Measurements from ENCODE around the gene PPARD.
"Not testable (repeated sequence)": the region's sequence is repeated elsewhere in the genome, so short reads cannot be mapped to it uniquely, and the experiment has no call there.

The PPARD gene

DNA sequence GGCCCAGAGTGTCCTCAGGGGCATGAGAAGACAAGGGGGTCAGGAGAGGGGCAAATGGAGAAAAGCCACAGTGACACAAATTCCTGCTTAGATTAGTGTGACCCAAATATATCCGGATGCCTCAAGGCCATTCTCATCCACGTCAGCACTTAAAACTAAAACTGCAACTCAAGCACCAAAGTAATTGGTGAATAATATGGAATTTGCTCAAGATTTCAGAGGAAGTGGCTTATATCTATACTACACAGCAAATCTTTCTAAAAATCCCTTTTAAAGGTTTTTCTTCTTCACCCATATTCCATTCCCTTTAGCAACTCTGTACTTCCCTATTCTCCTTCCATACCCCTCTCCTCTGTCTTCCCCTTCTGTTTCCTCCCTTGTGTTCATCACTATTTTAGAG, 29.6 kb upstream of the PPARD start:
- DNase-seq = no peak

GRCh38 chr6:35317483-35318195, 24.7 kb upstream of the PPARD start:
- no peak for DNase-seq

DNA sequence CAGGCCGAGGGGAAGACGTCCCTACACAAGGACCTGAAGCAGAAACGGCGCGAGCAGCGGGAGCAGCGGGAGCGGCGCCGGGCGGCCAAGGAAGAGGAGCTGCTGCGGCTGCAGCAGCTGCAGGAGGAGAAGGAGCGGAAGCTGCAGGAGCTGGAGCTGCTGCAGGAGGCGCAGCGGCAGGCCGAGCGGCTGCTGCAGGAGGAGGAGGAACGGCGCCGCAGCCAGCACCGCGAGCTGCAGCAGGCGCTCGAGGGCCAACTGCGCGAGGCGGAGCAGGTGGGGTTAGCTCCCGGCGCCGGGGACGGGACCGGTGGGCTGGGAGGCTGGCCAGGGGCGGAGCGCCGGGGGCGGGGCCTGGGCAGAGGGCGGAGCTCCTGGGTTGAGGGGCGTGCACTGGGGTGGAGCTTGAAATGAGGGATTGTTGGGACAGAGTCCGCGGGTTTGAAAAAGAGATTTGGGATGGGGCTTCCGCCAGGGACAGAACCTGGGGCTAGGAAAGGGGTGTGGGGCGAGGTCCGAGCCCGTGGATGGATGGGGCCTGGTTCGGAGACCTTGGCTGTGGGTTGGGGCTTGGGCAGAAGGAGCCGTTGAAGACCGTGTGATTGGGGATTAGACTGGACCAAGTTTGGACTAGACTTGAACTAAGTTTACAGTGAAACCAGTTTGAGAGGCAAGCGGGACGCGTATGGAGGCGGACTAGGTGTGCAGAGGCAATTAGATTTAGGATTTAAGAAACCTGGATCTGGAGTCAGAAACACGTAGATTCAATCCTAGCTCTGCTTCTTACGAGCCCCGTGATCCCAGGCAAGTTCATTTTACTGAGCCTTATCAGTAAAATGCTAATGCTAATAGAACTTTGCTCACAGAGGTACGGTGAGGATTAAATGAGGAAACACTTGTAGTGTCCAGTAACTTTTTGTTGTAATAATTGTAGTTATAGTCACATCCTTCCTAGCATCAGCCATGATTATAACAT, 23.9 kb upstream of the PPARD start:
- peak; percentile 24 to 84 for DNase-seq

DNA sequence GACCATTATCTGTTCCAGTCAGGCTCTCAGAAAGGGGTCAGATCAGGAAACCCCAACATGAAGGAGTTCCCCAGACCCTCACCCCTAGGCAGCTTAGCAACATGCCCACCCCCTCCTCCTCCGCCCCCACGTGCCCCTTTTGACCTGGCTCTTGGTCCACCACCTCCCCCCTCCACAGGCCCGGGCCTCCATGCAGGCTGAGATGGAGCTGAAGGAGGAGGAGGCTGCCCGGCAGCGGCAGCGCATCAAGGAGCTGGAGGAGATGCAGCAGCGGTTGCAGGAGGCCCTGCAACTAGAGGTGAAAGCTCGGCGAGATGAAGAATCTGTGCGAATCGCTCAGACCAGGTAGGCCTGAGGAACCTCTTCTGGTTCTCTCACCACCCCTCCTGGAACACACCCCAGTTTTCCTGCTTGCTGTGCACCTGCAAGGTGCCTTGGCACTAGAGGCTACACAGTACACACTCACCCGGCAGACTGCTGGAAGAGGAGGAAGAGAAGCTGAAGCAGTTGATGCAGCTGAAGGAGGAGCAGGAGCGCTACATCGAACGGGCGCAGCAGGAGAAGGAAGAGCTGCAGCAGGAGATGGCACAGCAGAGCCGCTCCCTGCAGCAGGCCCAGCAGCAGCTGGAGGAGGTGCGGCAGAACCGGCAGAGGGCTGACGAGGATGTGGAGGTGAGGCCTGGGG, 22.9 kb upstream of the PPARD start:
- DNase-seq = no peak

DNA sequence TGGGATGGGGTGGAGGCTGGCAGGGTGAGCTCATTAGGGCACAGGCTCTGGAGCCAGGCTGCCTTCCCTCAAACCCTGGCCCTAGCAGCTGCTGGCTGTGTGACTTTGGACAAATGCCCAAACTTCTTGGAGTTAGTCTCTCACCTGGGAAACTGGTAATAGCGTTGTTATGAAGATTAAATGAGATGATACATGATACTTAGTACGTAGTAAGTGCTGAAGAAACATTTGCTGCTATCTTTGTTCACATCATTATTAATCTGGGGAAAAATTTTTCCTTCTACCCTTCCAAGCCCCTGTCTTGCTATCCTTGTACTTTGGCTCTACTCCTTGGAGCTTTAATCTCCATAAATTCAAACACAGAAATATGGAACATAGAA, 22.3 kb upstream of the PPARD start:
- peak in 1 of 2 experiments; percentile 10 for DNase-seq

DNA sequence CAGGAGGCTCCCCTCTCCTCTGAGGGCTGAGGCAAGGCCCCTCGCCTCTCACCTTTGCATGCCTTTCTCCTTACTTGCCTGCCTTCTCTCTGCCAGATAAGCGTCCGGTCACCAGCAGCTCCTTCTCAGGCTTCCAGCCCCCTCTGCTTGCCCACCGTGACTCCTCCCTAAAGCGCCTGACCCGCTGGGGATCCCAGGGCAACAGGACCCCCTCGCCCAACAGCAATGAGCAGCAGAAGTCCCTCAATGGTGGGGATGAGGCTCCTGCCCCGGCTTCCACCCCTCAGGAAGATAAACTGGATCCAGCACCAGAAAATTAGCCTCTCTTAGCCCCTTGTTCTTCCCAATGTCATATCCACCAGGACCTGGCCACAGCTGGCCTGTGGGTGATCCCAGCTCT, 21.3 kb upstream of the PPARD start:
- no peak for DNase-seq

DNA sequence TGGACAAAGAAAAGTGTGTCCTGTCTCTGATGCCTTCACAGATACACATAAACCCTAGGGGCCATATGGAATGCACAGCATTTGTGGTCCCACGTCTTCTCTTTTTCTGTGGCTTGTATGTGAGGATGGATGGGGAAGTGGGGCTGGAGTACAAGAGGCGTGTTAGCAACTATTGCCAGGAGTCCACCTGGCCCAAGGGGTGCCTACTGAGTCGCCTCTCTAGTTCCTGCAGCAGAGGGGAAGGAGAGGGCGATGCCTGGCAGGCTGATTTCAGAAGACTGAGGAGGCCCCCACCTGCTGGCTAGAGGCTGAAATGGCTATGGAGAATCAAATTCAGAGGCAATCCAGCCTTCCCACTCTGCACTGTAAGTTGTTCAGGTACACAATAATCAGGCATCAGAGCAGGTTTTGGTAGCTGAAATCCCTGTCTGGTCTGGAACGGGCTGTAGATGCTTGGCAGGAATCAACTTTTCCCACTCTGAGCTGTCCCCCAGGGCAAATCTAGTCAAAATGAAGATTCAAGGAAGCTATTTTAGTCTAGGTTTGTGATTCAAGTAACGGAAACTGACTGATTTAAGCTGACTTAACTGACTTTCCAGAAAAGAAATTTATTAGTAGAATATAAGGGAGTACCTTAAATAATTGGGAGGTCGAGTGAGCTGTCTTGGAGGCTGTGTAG, 14.9 kb upstream of the PPARD start:
- DNase-seq = peak; percentile 23 to 50

- no peak for DNase-seq
Observed at GRCh38 chr6:35328108-35328723, 14.1 kb upstream of the PPARD start.

GRCh38 chr6:35328965-35329364, 13.4 kb upstream of the PPARD start:
- not testable (repeated sequence) for DNase-seq

DNA sequence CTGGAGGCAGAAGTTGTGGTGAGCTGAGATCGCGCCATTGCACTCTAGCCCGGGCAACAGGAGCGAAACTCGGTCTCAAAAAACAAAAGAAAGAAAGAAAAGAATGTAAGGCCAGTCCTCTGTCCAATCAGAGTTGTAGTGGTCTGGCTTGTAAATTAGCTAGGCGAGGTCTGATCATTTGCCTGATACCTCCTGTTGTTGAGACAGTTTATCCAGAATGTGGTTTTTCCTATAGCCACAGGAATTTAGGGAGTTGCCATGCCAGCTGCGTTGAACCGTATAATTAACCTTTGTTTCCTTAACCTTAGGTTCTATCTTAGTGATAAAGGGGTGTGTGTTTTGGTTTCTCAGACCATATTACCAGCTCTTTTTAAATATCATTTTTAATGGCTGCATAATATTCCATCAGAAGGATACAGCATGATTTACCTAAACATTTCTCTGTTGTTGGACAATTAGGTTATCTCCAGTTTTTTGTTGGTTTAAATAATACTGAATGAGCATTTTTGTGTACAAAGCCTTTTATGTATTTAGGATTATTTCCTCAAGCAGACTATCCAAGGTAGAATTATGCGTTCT, 11.7 kb upstream of the PPARD start:
- no peak for DNase-seq

DNA sequence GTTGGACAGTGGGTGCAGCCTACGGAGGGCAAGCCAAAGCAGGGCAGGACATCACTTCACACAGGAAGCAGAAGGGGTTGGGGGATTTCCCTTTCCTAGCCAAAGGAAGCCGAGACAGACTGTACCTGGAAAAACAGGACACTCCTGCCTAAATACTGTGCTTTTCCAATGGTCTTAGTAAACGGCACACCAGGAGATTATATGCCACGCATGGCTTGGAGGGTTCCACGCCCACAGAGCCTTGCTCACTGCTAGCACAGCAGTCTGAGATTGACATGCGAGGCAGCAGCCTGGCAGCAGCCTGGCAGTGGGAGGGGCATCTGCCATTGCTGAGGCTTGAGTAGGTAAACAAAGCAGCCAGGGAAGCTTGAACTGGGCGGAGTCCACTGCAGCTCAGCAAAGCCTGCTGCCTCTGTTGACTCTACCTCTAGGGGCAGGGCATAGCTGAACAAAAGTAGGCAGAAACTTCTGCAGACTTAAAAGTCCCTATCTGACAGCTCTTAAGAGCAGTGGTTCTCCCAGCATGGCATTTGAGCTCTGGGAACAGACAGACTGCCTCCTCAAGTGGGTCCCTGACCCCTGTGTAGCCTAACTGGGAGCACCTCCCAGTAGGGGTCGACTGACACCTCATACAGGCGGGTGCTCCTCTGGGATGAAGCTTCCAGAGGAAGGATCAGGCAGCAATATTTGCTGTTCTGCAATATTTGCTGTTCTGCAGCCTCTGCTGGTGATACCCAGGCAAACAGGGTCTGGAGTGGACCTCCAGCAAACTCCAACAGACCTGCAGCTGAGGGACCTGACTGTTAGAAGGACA, 10.1 kb upstream of the PPARD start:
- DNase-seq = peak; percentile 17 to 65

DNA sequence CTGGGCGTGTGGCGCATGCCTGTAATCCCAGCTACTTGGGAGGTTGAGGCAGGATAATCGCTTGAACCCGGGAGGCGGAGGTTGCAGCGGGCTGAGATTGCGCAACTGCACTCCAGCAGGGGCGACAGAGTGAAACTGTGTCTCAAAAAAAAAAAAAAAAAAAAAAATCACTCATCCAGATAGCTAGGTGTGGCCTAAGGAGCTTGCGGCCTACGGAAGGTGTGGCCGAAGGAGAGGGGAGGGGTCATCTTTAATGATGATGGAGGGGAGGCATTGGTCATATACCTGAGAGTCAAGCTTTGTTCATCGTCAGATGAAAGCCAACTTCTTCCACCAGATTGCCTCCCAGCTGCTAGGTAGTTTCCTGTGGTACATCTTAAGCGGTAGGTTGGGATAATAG, 801 bp upstream of the PPARD start:
- DNase-seq = no peak

DNA sequence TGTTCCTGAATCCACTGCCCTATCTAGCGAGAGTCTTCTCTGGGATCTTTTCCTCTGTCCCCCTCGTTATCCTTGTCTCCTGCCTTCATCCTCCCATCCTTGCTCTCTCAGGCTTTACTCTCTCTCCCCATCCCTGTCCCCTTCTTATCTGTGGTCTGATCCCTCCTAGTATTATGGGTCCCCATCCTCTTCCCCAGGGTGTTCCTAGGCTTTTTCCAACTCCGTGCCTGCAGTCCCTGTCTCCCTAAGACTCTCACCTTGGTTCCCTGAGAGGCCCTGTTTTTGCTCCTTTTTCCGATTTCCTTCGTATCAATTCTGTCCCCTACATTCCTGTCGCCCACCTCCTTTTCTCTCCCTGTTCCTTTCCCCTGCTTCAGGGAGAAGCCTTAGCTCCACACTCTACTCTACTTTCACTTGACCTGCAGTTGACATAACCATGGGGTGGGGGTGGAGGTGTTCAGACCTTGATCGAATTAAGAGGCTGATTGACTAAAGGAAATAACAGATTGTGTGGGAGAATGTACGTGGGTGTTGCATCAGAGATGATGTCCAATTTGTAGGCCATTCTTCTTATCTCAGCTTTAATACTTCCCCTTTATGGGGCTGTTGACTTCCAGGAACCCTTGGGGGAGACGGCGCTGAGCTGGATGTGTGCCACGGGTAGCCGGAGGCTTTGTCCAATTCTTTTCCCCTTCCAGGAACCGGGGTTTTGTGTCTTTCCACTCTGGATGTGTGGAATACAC, 905 bp downstream of the PPARD start:
- DNase-seq = no peak

DNA sequence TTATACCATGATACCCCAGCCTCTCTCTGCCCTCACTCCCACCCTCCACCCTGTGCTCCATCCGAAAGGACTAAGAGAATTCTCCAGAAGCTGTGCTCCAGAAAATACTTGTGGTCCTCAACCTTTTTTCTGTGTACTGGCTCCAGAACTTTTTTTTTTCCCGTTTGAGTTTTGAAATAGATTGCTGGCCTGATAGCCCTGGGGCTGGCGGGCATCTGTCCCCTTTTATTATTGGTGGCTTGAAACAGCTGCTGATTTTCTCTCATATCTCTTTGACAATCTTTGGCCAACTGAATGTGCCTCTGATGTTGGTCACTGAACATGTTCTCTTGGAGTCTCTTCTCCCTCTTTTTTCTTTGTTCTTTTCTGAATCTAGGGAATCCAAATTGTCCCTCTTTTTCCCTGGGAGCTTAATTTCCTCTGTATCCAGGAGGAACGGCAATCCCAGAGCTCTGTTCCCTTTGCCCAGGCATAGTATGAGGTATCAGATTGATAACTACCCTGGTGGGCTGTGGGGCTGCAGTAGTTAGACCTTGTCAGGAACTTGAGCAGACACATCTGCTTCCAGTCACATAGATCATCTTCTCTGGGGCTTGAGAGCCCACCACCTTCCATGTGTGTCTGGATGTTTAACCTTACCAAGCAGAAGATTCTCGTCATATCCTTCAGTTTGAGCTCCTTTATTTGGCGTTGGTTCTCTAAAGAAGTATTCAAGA, 1.6 kb downstream of the PPARD start:
- no peak for DNase-seq

DNA sequence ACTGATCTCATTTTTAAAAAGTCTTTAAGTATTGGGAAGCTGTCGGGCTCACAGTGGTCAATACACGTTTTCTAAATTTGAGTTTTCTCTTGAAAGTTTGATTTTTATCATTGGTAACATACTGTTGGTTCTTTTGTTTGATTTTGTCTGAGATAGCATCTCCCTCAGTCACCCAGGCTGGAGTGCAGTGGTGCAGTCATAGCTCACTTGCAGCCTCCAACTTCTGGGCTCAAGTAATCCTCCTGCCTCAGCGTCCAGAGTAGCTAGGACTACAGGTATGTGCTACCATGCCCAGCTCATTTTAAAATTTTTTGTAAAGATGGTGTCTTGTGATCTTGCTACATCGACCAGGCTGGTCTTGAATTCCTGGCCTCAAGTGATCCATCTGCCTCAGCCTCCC, 9.1 kb downstream of the PPARD start:
- DNase-seq = no peak

- no peak for DNase-seq
Observed at GRCh38 chr6:35352735-35353134, 10.4 kb downstream of the PPARD start.

DNA sequence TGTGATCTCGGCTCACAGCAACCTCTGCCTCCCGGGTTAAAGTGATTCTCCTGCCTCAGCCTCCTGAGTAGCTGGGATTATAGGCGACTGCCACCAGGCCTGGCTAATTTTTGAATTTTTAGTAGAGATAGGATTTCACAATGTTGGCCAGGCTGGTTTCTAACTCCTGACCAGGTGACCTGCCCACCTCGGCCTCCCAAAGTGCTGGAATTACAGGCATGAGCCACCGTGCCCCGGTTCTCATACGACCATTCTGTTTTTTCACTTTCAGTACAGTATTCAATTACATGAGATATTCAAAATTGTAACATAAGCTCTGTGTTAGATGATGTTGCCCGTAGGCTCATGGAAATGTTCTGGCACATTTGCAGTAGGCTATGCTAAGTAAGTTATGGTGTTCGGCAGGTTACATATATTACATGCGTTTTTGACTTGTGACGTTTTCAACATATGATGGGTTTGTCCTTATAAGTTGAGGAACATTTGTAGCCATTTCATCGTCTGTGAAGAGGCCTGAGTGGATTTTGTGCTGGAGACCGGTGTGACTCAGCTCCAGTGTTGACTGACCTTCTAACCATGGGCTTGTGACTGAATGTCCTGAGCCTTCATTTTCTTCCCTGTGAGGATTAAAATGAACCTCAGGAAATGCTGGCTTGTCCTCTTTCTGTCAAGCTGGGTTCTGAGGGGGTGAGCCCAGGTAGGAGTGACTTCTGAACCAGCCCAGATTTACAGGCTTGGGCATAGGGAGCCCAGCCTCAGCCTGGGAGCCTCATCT, 12.2 kb downstream of the PPARD start:
- DNase-seq = no peak

- no peak for DNase-seq
Observed at GRCh38 chr6:35356391-35356790, 14.0 kb downstream of the PPARD start.

DNA sequence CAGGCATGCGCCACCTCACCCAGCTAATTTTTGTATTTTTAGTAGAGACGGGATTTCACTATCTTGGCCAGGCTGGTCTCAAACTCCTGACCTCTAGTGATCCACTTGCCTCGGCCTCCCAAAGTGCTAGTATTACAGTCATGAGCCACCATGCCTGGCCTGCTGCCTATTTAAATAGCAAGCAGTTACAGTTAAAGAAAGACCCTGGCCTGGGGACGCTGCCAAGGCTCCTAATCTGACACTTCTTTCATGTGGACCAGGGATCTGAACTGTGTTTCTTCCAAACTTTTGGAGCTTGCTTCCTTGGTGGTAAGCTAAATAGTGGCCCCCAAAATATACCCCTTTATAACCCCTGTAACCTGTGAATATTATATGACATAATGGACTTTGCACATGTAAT, 15.3 kb downstream of the PPARD start:
- no peak for DNase-seq

All from NCI-H446 (cell line).